Caco-2 (cell line): Measurements from ENCODE around the gene BHMT. TPM values are rescaled to one million over a fixed set of nuclear protein-coding genes. Genes with fewer than 3 reads are reported as not detected.
A peak's percentile ranks its signal among the peaks of the same experiment; 100 is the strongest.
"Not testable (repeated sequence)": the region's sequence is repeated elsewhere in the genome, so short reads cannot be mapped to it uniquely, and the experiment has no call there.

Experiments
- BruUV-seq: library from RNA; stranded (reverse); fragments of 400-500 nt; replicated peaks from 2 replicates; lab custom pipeline; 2021; lab: Mats Ljungman, UMichigan
- CTCF ChIA-PET: fragments of 300-600 bp; sonication (Branson Sonifier 250); formaldehyde crosslinking; loops from one replicate; lab custom pipeline; 2022; ENCODE audit warnings: antibody characterized with exemption; lab: Charles Lee
- POLR2A ChIA-PET: fragments of 300-600 bp; sonication (Branson Sonifier 250); formaldehyde crosslinking; loops from one replicate; lab custom pipeline; 2022; ENCODE audit warnings: antibody characterized with exemption; lab: Charles Lee
- DNase-seq, 2 experiments: peaks; one replicate each; pipeline versions ENCODE4 v3.0.0 to v3.0.0-alpha.2; 2020 to 2022
- H3K27me3 ChIP-seq: replicated peaks from 2 replicates; pipeline ENCODE4 v1.6.0; 2011; ENCODE audit warnings: low read length; ENCODE audit not compliant: control insufficient read depth, insufficient read depth
- H3K36me3 ChIP-seq: 2 replicates; pipeline ENCODE4 v1.5.1; 2011; ENCODE audit warnings: low read length; ENCODE audit not compliant: control insufficient read depth, insufficient read depth
- H3K4me1 ChIP-seq: fragments of 250-450 bp; sonication (Bioruptor Pico); 2 replicates; pipeline ENCODE4 v1.5.1; 2020; ENCODE audit warnings: mild to moderate bottlenecking
- H3K4me3 ChIP-seq: 2 replicates; pipeline ENCODE4 v1.5.1; 2011; ENCODE audit warnings: low read depth, mild to moderate bottlenecking, control low read depth, low read length
- H3K9me3 ChIP-seq: fragments of 250-450 bp; sonication (Bioruptor Pico); 2 replicates; pipeline ENCODE4 v1.5.1; 2020; ENCODE audit warnings: mild to moderate bottlenecking, moderate library complexity
- H3K27ac Mint-ChIP-seq: one replicate; pipeline ENCODE4 v1.8.0; 2022; ENCODE audit warnings: mixed read lengths; ENCODE audit not compliant: unreplicated experiment
- H3K27me3 Mint-ChIP-seq: one replicate; pipeline ENCODE4 v1.8.0; 2022; ENCODE audit warnings: mixed read lengths; ENCODE audit not compliant: insufficient read depth, unreplicated experiment
- H3K36me3 Mint-ChIP-seq: one replicate; pipeline ENCODE4 v1.8.0; 2022; ENCODE audit warnings: mild to moderate bottlenecking, mixed read lengths; ENCODE audit not compliant: insufficient read depth, unreplicated experiment
- H3K4me1 Mint-ChIP-seq: one replicate; pipeline ENCODE4 v1.8.0; 2022; ENCODE audit warnings: low read depth, mixed read lengths; ENCODE audit not compliant: unreplicated experiment
- H3K4me3 Mint-ChIP-seq: one replicate; pipeline ENCODE4 v1.8.0; 2022; ENCODE audit warnings: mild to moderate bottlenecking, moderate library complexity, mixed read lengths; ENCODE audit not compliant: unreplicated experiment
- H3K9me3 Mint-ChIP-seq: one replicate; pipeline ENCODE4 v1.8.0; 2022; ENCODE audit warnings: mixed read lengths; ENCODE audit not compliant: unreplicated experiment
- CTCF ChIP-seq, 2 experiments: fragments of 200-600 bp in 1 of 2; IDR thresholded peaks; 1 replicate in 1 of 2; 2 replicates in 1 of 2; pipeline versions ENCODE4 v1.5.1 to v1.8.0; 2011 to 2022; ENCODE audit warnings: antibody characterized with exemption in 1 of 2, control low read depth in 1 of 2, inconsistent platforms in 1 of 2, low read depth in 1 of 2, low read length in 1 of 2, mild to moderate bottlenecking in 1 of 2, moderate library complexity in 1 of 2; ENCODE audit not compliant: insufficient read depth in 1 of 2, severe bottlenecking in 1 of 2, unreplicated experiment in 1 of 2
- intact Hi-C: fragments of 100-400 bp; cut with micrococcal nuclease; formaldehyde crosslinking; loops from one replicate; pipeline ENCODE4 v1.10.0; 2022; ENCODE audit not compliant: unreplicated experiment
- total RNA-seq: library from RNA; stranded (reverse); gene quantifications from 2 replicates; pipeline ENCODE4 v1.2.3, GENCODE V29; 2022

The BHMT gene
- total RNA-seq, 1 experiment from 2014 or later = not detected

GRCh38 chr5:79172269-79172668 is 60.7 kb downstream of the BHMT start:
- Mint-ChIP-seq H3K27ac (no peak overlapping the region), H3K4me1 (peaks cover 5% of the 10 kb centered on the region), H3K36me3 (no peaks in the 10 kb centered on the region), H3K9me3 (no peaks in the 10 kb centered on the region), H3K27me3 (no peaks in the 10 kb centered on the region), H3K4me3 (no peak overlapping the region)
- Histone ChIP-seq H3K4me1 (peaks cover 29% of the 10 kb centered on the region), H3K9me3 (no peaks in the 10 kb centered on the region), H3K27me3 (no peaks in the 10 kb centered on the region), H3K36me3 (no peaks in the 10 kb centered on the region), H3K4me3 (no peak overlapping the region)
- ChIA-PET CTCF (interaction anchor here (1.4 kb wide), 1 partner anchor 39 kb away, joined by 4 read pairs; no protein-coding TSS in a partner anchor), POLR2A (no interaction called here)
- TF ChIP-seq CTCF (IDR thresholded peaks at IDR 0.05; ENCODE audit: insufficient read depth in 1 of 2, low read depth in 1 of 2, low read length in 1 of 2, severe bottlenecking in 1 of 2, unreplicated experiment in 1 of 2) = no peak
- intact Hi-C loops = loop anchor here (2.0 kb wide), 1 partner anchor 65 kb away; the partner anchor contains the start of gene JMY
- no peak for DNase-seq
- BruUV-seq = no TSS peak

GRCh38 chr5:79173626-79174025 is 62.0 kb downstream of the BHMT start:
- CTCF ChIA-PET = no interaction called here
- TF ChIP-seq CTCF (IDR thresholded peaks at IDR 0.05; ENCODE audit: insufficient read depth in 1 of 2, low read depth in 1 of 2, low read length in 1 of 2, severe bottlenecking in 1 of 2, unreplicated experiment in 1 of 2) = no peak

DNA sequence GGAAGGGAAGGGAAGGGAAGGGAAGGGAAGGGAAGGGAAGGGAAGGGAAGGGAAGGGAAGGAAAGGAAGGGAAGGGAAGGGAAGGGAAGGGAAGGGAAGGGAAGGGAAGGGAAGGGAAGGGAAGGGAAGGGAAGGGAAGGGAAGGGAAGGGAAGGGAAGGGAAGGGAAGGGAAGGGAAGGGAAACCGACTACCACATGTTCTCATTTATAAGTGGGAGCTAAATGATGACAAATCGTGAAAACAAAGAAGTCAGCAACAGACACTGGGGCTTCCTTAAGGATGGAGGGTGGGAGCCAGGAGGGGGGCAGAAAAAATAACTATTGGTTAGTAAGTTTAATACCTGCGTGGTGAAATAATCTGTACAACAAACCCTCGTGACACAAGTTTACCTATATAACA is 68.8 kb downstream of the BHMT start:
- H3K9me3 ChIP-seq, intact Hi-C loops, CTCF ChIA-PET, H3K4me3 Mint-ChIP-seq, H3K4me1 Mint-ChIP-seq, H3K27me3 ChIP-seq, H3K36me3 ChIP-seq, H3K27ac Mint-ChIP-seq, H3K27me3 Mint-ChIP-seq, H3K9me3 Mint-ChIP-seq, POLR2A ChIA-PET, H3K4me1 ChIP-seq, H3K36me3 Mint-ChIP-seq, BruUV-seq, H3K4me3 ChIP-seq, DNase-seq: not testable (repeated sequence)

More at GRCh38 chr5:79173626-79174025, 62.0 kb downstream of the BHMT start:
- no peaks in the 10 kb centered on the region for H3K27me3 Mint-ChIP-seq
- Histone ChIP-seq H3K9me3 (no peaks in the 10 kb centered on the region), H3K36me3 (no peaks in the 10 kb centered on the region), H3K4me1 (peaks cover 29% of the 10 kb centered on the region), H3K4me3 (no peak overlapping the region), H3K27me3 (no peaks in the 10 kb centered on the region)
- intact Hi-C loops = loop anchor here (1.0 to 2.0 kb wide), 2 partner anchors 40 to 63 kb away; partner anchors contain the start of gene JMY
- H3K27ac Mint-ChIP-seq = no peak overlapping the region
- no peak overlapping the region for H3K4me3 Mint-ChIP-seq
- POLR2A ChIA-PET = no interaction called here
- BruUV-seq = no TSS peak
- H3K36me3 Mint-ChIP-seq = no peaks in the 10 kb centered on the region
- DNase-seq = peak in 1 of 2 experiments; percentile 42
- peaks cover 5% of the 10 kb centered on the region for H3K4me1 Mint-ChIP-seq
- no peaks in the 10 kb centered on the region for H3K9me3 Mint-ChIP-seq
